ENCODE results near the gene LDLRAD4.

LDLRAD4 gene

DNA sequence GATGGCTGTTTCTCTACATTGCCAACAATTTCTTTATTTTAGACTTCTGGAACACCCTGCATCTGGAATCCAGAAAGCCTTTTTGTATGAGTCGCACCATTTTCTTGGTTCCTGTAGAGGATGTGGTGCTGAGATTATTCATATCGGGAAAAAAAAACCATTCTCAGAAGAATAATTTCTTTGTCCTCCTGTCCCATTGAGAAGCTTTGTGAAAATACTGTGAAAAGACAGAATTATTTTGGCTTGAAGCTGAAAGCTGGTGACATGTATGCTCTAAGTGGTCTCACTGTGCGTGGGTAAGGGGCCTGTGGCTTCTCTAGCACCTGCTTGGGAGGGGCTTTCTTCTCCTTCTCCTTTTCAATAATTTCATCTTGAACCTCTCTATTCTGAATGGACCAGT lies 369.4 kb downstream of the LDLRAD4 start:
- TF ChIP-seq GATA3 (IDR thresholded peaks at IDR 0.05; ENCODE audit: low read depth, low read length) (no peak), GATA2 (IDR thresholded peaks at IDR 0.05; ENCODE audit: low read depth, low read length) (no peak)

DNA sequence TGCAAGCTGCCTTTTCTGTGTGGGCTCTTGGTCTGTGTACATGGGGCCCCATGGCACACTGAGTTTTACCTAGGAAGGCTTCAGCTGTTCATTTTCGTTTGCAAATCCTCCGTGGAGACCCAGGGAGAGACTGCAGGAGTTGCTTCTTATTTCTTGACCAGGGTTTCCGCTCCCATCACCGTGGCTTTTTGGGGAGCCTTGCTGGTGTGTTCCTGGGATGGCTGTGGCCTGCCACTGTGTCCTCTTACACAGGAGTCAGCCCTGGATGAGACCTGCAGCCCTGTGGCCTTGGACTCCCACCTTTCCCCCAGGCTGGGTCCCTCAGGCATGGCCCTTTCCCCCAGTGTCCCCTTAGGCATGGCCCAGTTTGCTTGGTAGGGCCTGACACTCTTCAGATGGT lies 370.8 kb downstream of the LDLRAD4 start:
- TF ChIP-seq GATA2 (IDR thresholded peaks at IDR 0.05; ENCODE audit: low read depth, low read length), result no peak
- TF ChIP-seq GATA3 (IDR thresholded peaks at IDR 0.05; ENCODE audit: low read depth, low read length), result no peak

DNA sequence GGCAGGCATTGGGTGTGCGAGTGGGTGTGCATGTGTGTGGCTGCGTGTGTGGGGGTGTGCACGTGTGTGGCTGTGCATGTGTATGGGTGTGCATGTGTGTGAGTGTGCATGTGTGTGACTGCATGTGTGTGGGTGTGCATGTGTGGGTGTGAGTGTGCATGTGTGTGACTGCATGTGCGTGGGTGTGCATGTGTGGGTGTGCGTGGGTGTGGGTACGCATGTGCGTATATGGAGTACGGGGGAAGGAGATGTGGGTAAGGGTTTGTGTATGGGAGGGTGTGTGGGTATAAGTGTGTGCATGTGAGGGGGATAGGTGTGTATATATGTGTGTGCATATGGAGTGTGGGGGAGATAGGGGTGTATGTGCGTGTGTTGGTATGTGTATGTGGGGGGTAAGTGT lies 371.4 kb downstream of the LDLRAD4 start:
- TF ChIP-seq GATA3 (IDR thresholded peaks at IDR 0.05; ENCODE audit: low read depth, low read length) (no peak), GATA2 (IDR thresholded peaks at IDR 0.05; ENCODE audit: low read depth, low read length) (no peak)

DNA sequence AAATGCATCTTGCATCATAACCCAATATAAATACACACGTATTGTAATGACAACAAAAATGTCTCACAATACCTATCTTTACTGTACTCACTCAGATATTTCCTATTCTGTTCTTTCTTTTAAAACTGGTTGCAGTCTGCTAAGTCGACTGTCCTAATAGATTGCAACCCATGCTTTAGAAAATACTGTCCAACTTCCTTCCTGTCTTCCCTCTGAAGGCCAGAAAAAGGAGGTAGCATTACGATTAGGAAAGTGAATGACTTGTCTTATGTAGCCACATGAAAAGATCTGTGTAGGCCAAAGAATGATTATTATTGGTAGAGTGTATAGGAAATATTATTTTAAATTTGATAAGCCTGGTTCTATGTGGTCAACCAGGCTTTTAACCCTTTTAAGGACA lies 373.7 kb downstream of the LDLRAD4 start:
- TF ChIP-seq GATA2 (IDR thresholded peaks at IDR 0.05; ENCODE audit: low read depth, low read length), result no peak
- no peak for TF ChIP-seq GATA3 (IDR thresholded peaks at IDR 0.05; ENCODE audit: low read depth, low read length)

DNA sequence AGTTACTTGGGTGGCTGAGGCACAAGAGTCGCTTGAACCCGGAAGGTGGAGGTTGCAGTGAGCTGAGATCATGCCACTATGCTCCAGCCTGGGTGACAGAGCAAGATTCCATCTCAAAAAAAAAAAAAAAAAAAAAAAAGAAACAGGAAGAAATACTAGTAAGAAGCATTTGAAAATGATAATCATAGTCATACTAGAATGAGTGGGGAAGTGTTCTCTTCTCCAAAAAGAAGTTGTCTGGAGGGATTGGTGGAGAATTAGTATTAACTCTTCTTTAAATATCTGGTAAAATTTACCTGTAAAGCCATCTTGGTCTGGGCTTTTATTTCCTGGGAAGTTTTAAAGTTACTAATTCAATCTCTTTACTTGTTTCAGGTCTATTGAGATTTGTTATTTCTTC lies 376.0 kb downstream of the LDLRAD4 start:
- TF ChIP-seq GATA2 (IDR thresholded peaks at IDR 0.05; ENCODE audit: low read depth, low read length) (no peak), GATA3 (IDR thresholded peaks at IDR 0.05; ENCODE audit: low read depth, low read length) (no peak)

DNA sequence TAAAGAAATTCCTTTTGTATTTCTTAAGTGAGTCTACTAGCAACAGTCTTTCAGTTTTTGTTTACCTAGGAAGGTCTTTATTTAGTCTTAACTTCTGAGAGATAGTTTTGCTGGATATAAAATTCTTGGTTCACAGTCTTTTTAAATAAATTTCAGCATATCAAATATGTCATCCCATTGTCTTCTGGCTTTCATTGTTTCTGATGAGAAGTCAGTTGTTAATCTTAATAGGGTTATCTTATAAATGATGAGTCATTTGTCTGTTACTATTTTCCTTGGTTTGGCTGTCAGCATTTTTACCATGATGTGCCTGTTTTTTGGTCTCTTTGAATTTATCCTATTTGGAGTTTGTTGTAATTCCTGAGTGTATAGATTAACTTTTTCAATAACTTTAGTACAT lies 378.5 kb downstream of the LDLRAD4 start:
- TF ChIP-seq GATA2 (IDR thresholded peaks at IDR 0.05; ENCODE audit: low read depth, low read length) (no peak), GATA3 (IDR thresholded peaks at IDR 0.05; ENCODE audit: low read depth, low read length) (no peak)

DNA sequence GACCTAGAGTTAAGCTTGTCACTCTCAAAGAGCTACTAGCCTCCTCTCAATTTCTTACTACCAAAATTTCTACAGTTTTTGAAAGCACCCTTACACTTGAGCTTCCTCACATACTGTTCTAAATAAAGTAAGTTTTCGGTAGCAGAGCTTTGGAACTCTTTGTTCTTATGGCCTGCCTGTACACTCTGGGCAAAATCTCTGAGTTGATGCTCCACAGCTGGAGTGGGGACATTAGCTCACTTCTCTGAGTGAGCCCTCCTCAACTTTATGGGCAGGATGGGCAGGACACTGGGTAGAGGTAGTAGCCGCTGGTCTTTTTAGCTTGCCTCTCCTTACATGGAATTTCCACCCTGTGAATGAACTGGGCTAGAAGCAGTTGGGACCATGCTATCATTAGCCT lies 380.0 kb downstream of the LDLRAD4 start:
- no peak for TF ChIP-seq GATA3 (IDR thresholded peaks at IDR 0.05; ENCODE audit: low read depth, low read length)
- no peak for TF ChIP-seq GATA2 (IDR thresholded peaks at IDR 0.05; ENCODE audit: low read depth, low read length)

DNA sequence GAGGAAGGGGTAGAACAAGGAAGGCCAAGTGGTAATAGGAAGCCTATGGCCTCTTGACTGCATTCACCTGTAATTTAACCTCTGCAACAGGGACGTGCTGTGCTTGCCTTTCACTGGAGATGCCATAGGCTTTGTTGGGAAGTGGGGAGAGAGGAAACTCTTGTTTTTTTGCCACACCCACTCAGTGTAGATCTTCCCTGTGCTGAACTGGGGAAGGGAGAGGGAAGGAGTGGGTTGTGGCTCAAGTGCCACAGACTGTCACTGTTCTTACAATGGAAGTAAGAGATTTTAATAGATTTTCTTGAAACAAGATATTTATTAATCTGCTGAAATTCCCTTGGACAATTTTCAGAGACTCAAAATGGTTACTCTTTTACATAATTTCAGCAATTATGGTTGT lies 380.5 kb downstream of the LDLRAD4 start:
- TF ChIP-seq GATA3 (IDR thresholded peaks at IDR 0.05; ENCODE audit: low read depth, low read length) (no peak), GATA2 (IDR thresholded peaks at IDR 0.05; ENCODE audit: low read depth, low read length) (no peak)

DNA sequence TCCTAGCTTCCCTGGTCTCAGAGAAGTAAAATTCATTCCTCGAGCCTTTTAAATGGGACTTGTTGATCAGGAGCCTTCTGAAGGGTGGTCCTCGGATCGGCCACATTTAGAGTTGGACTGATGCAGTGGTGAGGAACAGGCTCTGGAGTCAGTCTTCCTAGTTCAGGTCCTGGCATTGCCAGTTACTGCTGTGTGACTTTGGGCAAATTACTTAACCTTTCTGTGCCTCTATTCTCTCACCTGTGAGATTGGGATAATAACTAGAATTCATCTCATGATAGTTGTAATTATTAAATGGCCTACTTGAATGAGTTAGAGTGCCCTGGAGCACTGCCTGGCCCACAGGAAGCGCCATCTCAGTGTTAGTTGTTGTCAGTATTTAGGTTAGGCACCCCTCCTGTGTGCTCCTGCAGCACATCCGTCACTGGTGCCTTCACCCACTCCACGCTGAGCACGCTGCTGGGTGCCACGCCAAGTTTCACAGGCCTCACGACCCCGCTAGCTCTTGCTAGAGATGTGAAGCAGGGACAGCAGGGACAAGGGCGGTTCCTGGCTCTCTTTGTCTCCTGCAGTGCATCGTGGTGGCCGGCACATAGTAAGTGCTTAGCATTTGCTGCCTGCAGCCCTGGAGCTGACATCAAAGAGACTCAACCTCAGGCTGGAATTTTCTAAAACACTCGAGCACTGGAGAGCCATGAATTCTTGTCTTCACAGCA lies 384.9 kb downstream of the LDLRAD4 start:
- TF ChIP-seq GATA2 (IDR thresholded peaks at IDR 0.05; ENCODE audit: low read depth, low read length) (no peak), GATA3 (IDR thresholded peaks at IDR 0.05; ENCODE audit: low read depth, low read length) (no peak)

DNA sequence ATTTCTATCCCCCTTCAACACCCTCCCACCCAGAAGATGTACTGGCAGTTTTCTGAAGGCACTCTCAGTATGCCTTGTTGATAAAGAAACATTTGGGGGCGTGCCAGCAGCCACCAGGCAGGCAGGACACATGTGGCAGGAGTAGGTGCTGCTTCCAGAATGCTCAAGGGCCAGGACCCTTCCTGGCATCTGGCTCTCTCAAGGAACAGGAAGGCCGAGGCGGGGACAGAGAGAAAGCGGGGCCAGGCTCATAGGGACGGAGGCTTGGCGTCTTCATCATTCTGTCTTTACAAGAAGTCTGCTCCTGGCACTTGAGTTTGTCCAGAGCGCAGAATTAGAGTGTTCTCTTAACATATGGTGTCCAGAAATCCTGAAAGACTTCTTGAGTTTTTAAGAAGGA lies 386.2 kb downstream of the LDLRAD4 start:
- TF ChIP-seq GATA3 (IDR thresholded peaks at IDR 0.05; ENCODE audit: low read depth, low read length) (no peak), GATA2 (IDR thresholded peaks at IDR 0.05; ENCODE audit: low read depth, low read length) (no peak)

DNA sequence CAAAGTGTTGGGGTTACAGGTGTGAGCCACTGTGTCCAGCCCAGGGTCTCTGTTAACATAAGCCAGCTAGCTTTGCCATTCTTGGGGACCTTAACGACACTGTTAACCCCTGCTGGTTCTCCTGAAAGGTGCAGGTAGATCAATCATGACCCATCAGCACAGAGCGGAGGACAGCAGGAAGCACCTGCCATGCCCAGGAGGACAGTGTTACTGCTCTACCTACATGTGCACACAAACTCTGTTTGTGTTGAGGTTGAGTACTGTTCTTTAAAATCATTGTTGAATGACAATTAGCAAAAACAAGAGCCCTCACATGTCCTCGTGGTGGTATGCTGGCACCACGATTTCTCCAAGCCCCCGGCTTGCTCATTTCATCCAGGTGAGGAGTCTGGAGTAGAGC lies 386.9 kb downstream of the LDLRAD4 start:
- no peak for TF ChIP-seq GATA3 (IDR thresholded peaks at IDR 0.05; ENCODE audit: low read depth, low read length)
- TF ChIP-seq GATA2 (IDR thresholded peaks at IDR 0.05; ENCODE audit: low read depth, low read length), result no peak

DNA sequence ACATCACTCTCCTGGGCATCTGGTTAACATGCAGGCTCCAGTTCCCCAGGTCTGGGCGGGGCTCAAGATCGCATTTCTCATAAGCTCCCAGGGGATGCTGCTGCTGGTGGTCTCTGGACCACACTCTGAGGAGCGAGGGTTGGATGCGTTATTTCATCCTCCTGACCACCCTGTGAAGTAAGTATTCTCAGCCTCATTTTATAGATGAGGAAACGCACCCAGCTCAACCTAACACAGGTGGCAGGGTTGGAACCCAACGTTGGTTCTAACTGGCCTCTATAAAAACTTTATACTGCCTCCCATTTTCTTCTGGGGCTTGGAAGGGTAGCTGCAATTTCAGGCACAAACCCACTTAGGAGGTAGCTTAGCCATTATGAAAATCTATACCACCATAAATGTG lies 387.3 kb downstream of the LDLRAD4 start:
- TF ChIP-seq GATA2 (IDR thresholded peaks at IDR 0.05; ENCODE audit: low read depth, low read length) (no peak), GATA3 (IDR thresholded peaks at IDR 0.05; ENCODE audit: low read depth, low read length) (no peak)

DNA sequence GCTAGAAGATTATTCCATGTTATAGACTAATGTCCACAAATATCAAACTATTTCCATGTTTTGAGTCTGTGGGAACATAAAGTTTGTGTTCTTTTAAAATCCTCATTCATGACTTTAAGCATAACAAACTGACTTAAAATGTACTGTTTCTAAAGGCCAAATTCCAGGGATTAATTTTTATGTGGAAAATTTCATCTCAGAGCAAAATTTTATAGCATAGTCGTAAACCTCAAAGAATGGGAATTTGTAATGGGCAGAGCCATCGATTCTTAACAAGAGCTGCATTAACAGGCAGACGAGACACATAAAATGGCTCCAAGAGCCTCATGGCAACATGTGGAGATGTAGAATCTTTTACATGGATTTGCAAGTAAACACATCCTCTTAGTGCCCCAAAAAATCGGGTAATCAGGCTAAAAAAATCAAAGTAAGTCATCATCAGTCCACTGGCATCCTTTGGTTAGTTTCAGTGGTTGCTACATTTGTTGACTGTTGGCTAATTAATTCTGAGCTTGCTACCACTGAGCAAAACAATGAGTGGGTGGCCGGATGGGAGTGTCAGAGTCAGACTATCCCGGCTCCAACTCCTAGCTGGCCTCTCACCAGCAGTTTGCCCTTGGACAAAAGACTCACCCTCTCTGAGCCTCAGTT lies 388.2 kb downstream of the LDLRAD4 start:
- TF ChIP-seq GATA2 (IDR thresholded peaks at IDR 0.05; ENCODE audit: low read depth, low read length), result no peak
- TF ChIP-seq GATA3 (IDR thresholded peaks at IDR 0.05; ENCODE audit: low read depth, low read length), result no peak

DNA sequence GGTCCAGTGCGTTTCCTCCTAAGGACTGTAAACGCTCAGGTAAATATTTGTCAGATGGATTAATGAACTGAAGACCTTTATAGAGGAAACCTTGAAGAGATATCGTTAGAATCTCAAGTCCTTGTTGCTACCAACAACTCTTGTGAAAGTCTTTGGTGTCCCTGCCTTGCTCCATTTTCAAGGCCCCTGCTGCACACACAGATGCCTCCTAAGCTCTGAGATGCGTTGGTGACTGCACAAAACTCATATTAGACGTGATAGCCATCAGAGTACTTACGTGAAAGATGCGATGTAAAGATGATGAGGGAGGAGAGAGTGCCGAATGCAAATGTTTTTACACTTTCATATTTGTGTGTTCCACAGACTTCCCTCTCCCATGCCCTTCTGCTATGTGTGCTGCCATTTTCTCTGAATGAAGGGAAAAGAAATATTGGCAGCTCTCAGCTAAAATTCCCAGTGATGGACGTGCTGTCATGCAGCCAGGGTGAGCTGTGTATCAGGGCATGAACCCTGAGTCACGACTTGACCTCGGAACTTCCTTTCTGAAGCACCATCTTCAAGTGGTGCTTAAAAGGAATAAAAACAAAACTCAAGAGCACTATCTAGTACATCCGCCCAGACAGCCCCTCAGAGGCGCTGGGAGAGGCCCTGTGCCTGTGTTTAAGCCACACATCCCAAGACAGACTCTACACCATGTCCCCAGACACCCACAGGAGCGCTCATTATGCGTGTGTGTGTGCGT lies 390.4 kb downstream of the LDLRAD4 start:
- TF ChIP-seq GATA3 (IDR thresholded peaks at IDR 0.05; ENCODE audit: low read depth, low read length) (no peak), GATA2 (IDR thresholded peaks at IDR 0.05; ENCODE audit: low read depth, low read length) (no peak)
